HepG2 (cell line): Measurements from ENCODE around the gene MZF1. TPM values are rescaled to one million over a fixed set of nuclear protein-coding genes. Genes with fewer than 3 reads are reported as not detected.

Source experiments
- ADNP ChIP-seq: sonication (generic); formaldehyde crosslinking; IDR thresholded peaks from 2 replicates; pipeline ENCODE4 v1.4.0; 2020; ENCODE audit warnings: missing genetic modification reagents
- BRCA1 ChIP-seq: sonication (generic); formaldehyde crosslinking; IDR thresholded peaks from 2 replicates; pipeline ENCODE4 v1.4.0; 2020; ENCODE audit warnings: missing genetic modification reagents
- HCFC1 ChIP-seq: fragments of 150-350 bp; IDR thresholded peaks from 2 replicates; pipeline ENCODE4 v1.6.1; 2014; ENCODE audit warnings: low read depth, low read length
- HNRNPUL1 ChIP-seq: fragments of 200-400 bp; formaldehyde crosslinking; IDR thresholded peaks from 2 replicates; pipeline ENCODE4 v1.6.1; 2017; ENCODE audit warnings: low read depth, mild to moderate bottlenecking, low read length, moderate library complexity
- PAF1 ChIP-seq: IDR thresholded peaks from 2 replicates; pipeline ENCODE4 v1.6.1; 2016; ENCODE audit warnings: missing genetic modification reagents, missing compliant biosample characterization
- PHB2 ChIP-seq: fragments of 450-650 bp; IDR thresholded peaks from 2 replicates; pipeline ENCODE4 v1.6.1; 2018; ENCODE audit not compliant: partially characterized antibody
- PHF20 ChIP-seq: sonication (generic); formaldehyde crosslinking; IDR thresholded peaks from 2 replicates; pipeline ENCODE4 v1.5.0; 2020; ENCODE audit warnings: mild to moderate bottlenecking, missing genetic modification reagents
- RARG ChIP-seq: sonication (generic); formaldehyde crosslinking; IDR thresholded peaks from 2 replicates; pipeline ENCODE4 v1.4.0; 2020; ENCODE audit warnings: low read depth, mild to moderate bottlenecking, missing genetic modification reagents
- REST ChIP-seq, 2 experiments: IDR thresholded peaks; 2 replicates each; pipeline ENCODE4 v1.6.1; 2011 to 2012; ENCODE audit warnings: low read length in 2 of 2, borderline replicate concordance in 1 of 2, low read depth in 1 of 2, mild to moderate bottlenecking in 1 of 2, moderate library complexity in 1 of 2
- RFX3 ChIP-seq: IDR thresholded peaks from 2 replicates; pipeline ENCODE4 v1.6.1; 2016; ENCODE audit warnings: missing biosample characterization, missing genetic modification reagents
- RNF219 ChIP-seq: sonication (generic); formaldehyde crosslinking; IDR thresholded peaks from 2 replicates; pipeline ENCODE4 v1.5.0; 2020; ENCODE audit warnings: mild to moderate bottlenecking, missing genetic modification reagents
- SOX6 ChIP-seq, 2 experiments: fragments of 450-650 bp in 1 of 2; sonication (generic) in 1 of 2; formaldehyde crosslinking in 1 of 2; IDR thresholded peaks; 2 replicates each; pipeline versions ENCODE4 v1.4.0 to v1.6.1; 2017 to 2020; ENCODE audit warnings: antibody characterized with exemption in 1 of 2, mild to moderate bottlenecking in 1 of 2, missing genetic modification reagents in 1 of 2
- SRSF1 ChIP-seq: fragments of 200-400 bp; formaldehyde crosslinking; optimal IDR thresholded peaks from 2 replicates; pipeline ENCODE3; 2017; ENCODE audit warnings: mild to moderate bottlenecking, low read depth, low read length, moderate library complexity
- UBTF ChIP-seq: sonication (generic); formaldehyde crosslinking; IDR thresholded peaks from 2 replicates; pipeline ENCODE4 v1.4.0; 2020; ENCODE audit warnings: mild to moderate bottlenecking, missing genetic modification reagents
- ZNF569 ChIP-seq: sonication (generic); formaldehyde crosslinking; IDR thresholded peaks from 2 replicates; pipeline ENCODE4 v1.5.0; 2020; ENCODE audit warnings: mild to moderate bottlenecking, missing genetic modification reagents, moderate library complexity, borderline replicate concordance
- ZNF605 ChIP-seq: sonication (generic); formaldehyde crosslinking; IDR thresholded peaks from 2 replicates; pipeline ENCODE4 v1.8.0; 2022; ENCODE audit warnings: mild to moderate bottlenecking, missing genetic modification reagents
- ZNF709 ChIP-seq: sonication (generic); formaldehyde crosslinking; IDR thresholded peaks from 2 replicates; pipeline ENCODE4 v1.5.0; 2020; ENCODE audit warnings: mild to moderate bottlenecking, missing genetic modification reagents
- ZNF850 ChIP-seq: sonication (generic); formaldehyde crosslinking; conservative IDR thresholded peaks from 2 replicates; pipeline ENCODE4 v1.9.0; 2021; ENCODE audit warnings: mild to moderate bottlenecking, missing genetic modification reagents
- ZSCAN5A ChIP-seq: sonication (generic); formaldehyde crosslinking; IDR thresholded peaks from 2 replicates; pipeline ENCODE4 v1.8.0; 2022; ENCODE audit warnings: mild to moderate bottlenecking, missing genetic modification reagents, borderline replicate concordance
- polyA plus RNA-seq, 8 experiments: library from polyadenylated mRNA; depleted of rRNA in 3 of 8; stranded (reverse) in 7 of 8; unstranded in 1 of 8; fragments of >200 nt; fragmentation: Illumina TruSeq in 4 of 8; extraction: Trizol in 4 of 8; gene quantifications; 2 replicates each; pipeline versions ENCODE4 v1.2.1 to v1.2.3, GENCODE V29; 2011 to 2016; ENCODE audit warnings: low read depth in 4 of 8, missing spikeins in 1 of 8, mixed read lengths in 1 of 8; ENCODE audit not compliant: insufficient read depth in 1 of 8
- total RNA-seq, 5 experiments: library from RNA; depleted of rRNA; stranded (reverse); fragments of >200 nt; fragmentation: Illumina TruSeq; extraction: Trizol; gene quantifications; 2 replicates each; pipeline ENCODE4 v1.2.3, GENCODE V29; 2016; ENCODE audit warnings: low read depth in 1 of 5

MZF1 gene
- total and polyA plus RNA-seq, 2 of the 13 experiments (the other 11 are each of a cell fraction or from before 2014, with no cell fraction given) = 3.1 to 8.1 TPM

- TF ChIP-seq RNF219 = peak; percentile 97
- TF ChIP-seq ZNF569 = peak; percentile 94; the same call in 1 of the 2 replicates
- TF ChIP-seq PAF1 (CRISPR knock-in tag) = no peak; the same call in 1 of the 2 replicates
- TF ChIP-seq HNRNPUL1 = no peak
- peak; percentile 54; the same call in 1 of the 2 replicates for TF ChIP-seq RFX3
- peak; percentile 75; the same call in 1 of the 2 replicates for TF ChIP-seq ZSCAN5A (CRISPR knock-in tag)
- TF ChIP-seq HCFC1 = peak; percentile 86
- TF ChIP-seq PHF20 = peak; percentile 99
- peak; percentile 32 for TF ChIP-seq SRSF1
- TF ChIP-seq ADNP (CRISPR knock-in tag) = no peak
- no peak for TF ChIP-seq PHB2
- peak; percentile 87 for TF ChIP-seq RARG (CRISPR knock-in tag)
- TF ChIP-seq ZNF605 (CRISPR knock-in tag) = no peak
- TF ChIP-seq ZNF850 (CRISPR knock-in tag) = peak; percentile 88; the same call in 1 of the 2 replicates
- peak; percentile 98 for TF ChIP-seq UBTF (CRISPR knock-in tag)
- TF ChIP-seq ZNF709 = peak; percentile 95; the same call in 1 of the 2 replicates
- no peak for TF ChIP-seq SOX6 (IDR thresholded peaks at IDR 0.05)
- TF ChIP-seq SOX6 (CRISPR knock-in tag; IDR thresholded peaks at IDR 0.05) = peak; percentile 79
- TF ChIP-seq BRCA1 = no peak
- TF ChIP-seq REST (IDR thresholded peaks at IDR 0.05; ENCODE audit: borderline replicate concordance in 1 of 2, low read depth in 1 of 2, low read length in 2 of 2) = peak in 1 of 2 experiments; percentile 78; a peak in 2 of 4 replicates
Measured at GRCh38 chr19:58519355-58520256, 53.5 kb downstream of the MZF1 start, which contains the start of gene ZBTB45 (continued).
